Adrenal gland (tissue), 12 donors: Measurements from ENCODE around the gene RBM10. TPM values are rescaled to one million over a fixed set of nuclear protein-coding genes. Genes with fewer than 3 reads are reported as not detected.

Source experiments
- DNase-seq, 7 donors: peaks; one replicate each; pipeline ENCODE4 v3.0.0-alpha.2; 2019 to 2020
- H3K27ac ChIP-seq, 5 donors: fragments of 200-600 bp; sonication (generic) in 4 of 5; 1 replicate in 3 of 5; 2 replicates in 2 of 5; pipeline versions ENCODE4 v1.5.1 to v1.8.0; 2016 to 2020; ENCODE audit warnings: mild to moderate bottlenecking in 1 of 5
- H3K27me3 ChIP-seq: fragments of 200-600 bp; 2 replicates; pipeline ENCODE4 v1.8.0; 2021
- H3K36me3 ChIP-seq, 2 donors: fragments of 200-600 bp; replicated peaks in 1 of 2; 1 replicate in 1 of 2; 2 replicates in 1 of 2; pipeline versions ENCODE4 v1.5.1 to v1.8.0; 2018 to 2022
- H3K4me1 ChIP-seq, 2 donors: fragments of 200-600 bp; replicated peaks in 1 of 2; 1 replicate in 1 of 2; 2 replicates in 1 of 2; pipeline versions ENCODE4 v1.5.1 to v1.8.0; 2018 to 2021
- H3K4me3 ChIP-seq, 4 donors: fragments of 200-600 bp; sonication (generic) in 3 of 4; one replicate each; pipeline ENCODE4 v1.5.1; 2016 to 2018
- H3K9me3 ChIP-seq, 3 donors: fragments of 200-600 bp; sonication (generic) in 1 of 3; replicated peaks in 1 of 3; 1 replicate in 2 of 3; 2 replicates in 1 of 3; pipeline versions ENCODE4 v1.5.1 to v1.8.0; 2016 to 2021
- CTCF ChIP-seq, 6 experiments: fragments of 450-650 bp in 4 of 6; fragments of 200-600 bp in 2 of 6; sonication (generic) in 1 of 6; IDR thresholded peaks; 1 replicate in 5 of 6; 2 replicates in 1 of 6; pipeline versions ENCODE4 v1.5.1 to v1.8.0; 2016 to 2021; ENCODE audit warnings: antibody characterized with exemption in 6 of 6, mild to moderate bottlenecking in 2 of 6, moderate library complexity in 1 of 6
- POLR2A ChIP-seq, 2 donors: fragments of 450-650 bp; IDR thresholded peaks; one replicate each; pipeline ENCODE4 v1.6.1; 2017; ENCODE audit warnings: antibody characterized with exemption in 2 of 2, mild to moderate bottlenecking in 2 of 2, moderate library complexity in 1 of 2
- WGBS, 4 donors: extraction: QIAGEN DNeasy Blood & Tissue Kit in 2 of 4; methylation state at CpG; one replicate each; pipeline versions ENCODE4 v1.1.5 to v1.1.7; 2013 to 2017; 5-methylcytosine and 5-hydroxymethylcytosine counted together
- intact Hi-C, 2 donors: fragments of 100-400 bp; cut with DNase I; formaldehyde crosslinking; loops; one replicate each; pipeline versions ENCODE4 v1.14.1 to v1.15.0; 2022 to 2023
- polyA plus RNA-seq, 3 donors: library from polyadenylated mRNA; stranded (reverse); fragments of 200-250 nt in 2 of 3; fragments of 350-450 nt in 1 of 3; fragmentation: Illumina TruSeq in 1 of 3; extraction: RNeasy Lipid Tissue Mini Kit (QIAGEN cat#74804) in 1 of 3; gene quantifications; one replicate each; pipeline ENCODE4 v1.2.3, GENCODE V29; 2013 to 2014
- small RNA-seq, 2 donors: library from RNA; depleted of rRNA; stranded (forward); fragments of <200 nt; gene quantifications; one replicate each; pipeline ENCODE3, GENCODE V24; 2016
- total RNA-seq, 9 donors: library from RNA; depleted of rRNA in 4 of 9; stranded (reverse); fragments of >200 nt in 4 of 9; fragments of 120-200 nt in 1 of 9; fragmentation: NEBNext Ultra II Directional in 1 of 9; extraction: Animal tissue kit (Norgen Biotek cat#: 25700) in 1 of 9; gene quantifications; one replicate each; pipeline versions ENCODE4 v1.1.0 to v1.2.4, GENCODE V29; 2013 to 2023
- donor health status: healthy with polysubstance abuse.
- donor health status: Bipolar disorder and iron deficiency.
- donor health status: DM: yes; HTN: yes; CAD: no.
- donor health status: DM: no; HTN: no; CAD: no.
- donor health status: DM: no; HTN: no; CAD: no.
- donor health status: DM: yes; HTN: yes; CAD: no.

RBM10 gene
- total and polyA plus RNA-seq, 12 donors, result 27.7 to 75.9 (median 37.5) TPM

- intact Hi-C loops, result no loop called here
- peak overlapping the region in 1 of 4 donors; percentile 70 for H3K4me3 ChIP-seq
Measured at GRCh38 chrX:47234583-47234982, 89.6 kb downstream of the RBM10 start.

GRCh38 chrX:47235691-47236103 lies 90.7 kb downstream of the RBM10 start:
- intact Hi-C loops, result no loop called here
- Histone ChIP-seq H3K36me3 (peaks cover 0 to 2% of the 10 kb centered on the region in 2 donors), H3K4me3 (no peak overlapping the region), H3K9me3 (no peaks in the 10 kb centered on the region), H3K27me3 (peaks cover 7% of the 10 kb centered on the region), H3K27ac (no peak overlapping the region), H3K4me1 (peaks cover 0 to 13% of the 10 kb centered on the region in 2 donors)
- 61 to 88% (median 75%) methylated on average over 3 to 4 of the region's 4 CpGs for WGBS, 4 donors
- no peak for DNase-seq
- no peak for TF ChIP-seq CTCF (IDR thresholded peaks at IDR 0.05)
- no peak for TF ChIP-seq POLR2A (IDR thresholded peaks at IDR 0.05)

More at GRCh38 chrX:47234583-47234982, 89.6 kb downstream of the RBM10 start:
- TF ChIP-seq CTCF (IDR thresholded peaks at IDR 0.05) (no peak), POLR2A (IDR thresholded peaks at IDR 0.05) (no peak)
- peaks cover 7% of the 10 kb centered on the region for H3K27me3 ChIP-seq
- peak overlapping the region in 2 of 5 donors; percentile 89 to 97 for H3K27ac ChIP-seq
- DNase-seq, result no peak
- 51 to 70% (median 61%) methylated on average over 3 of the region's 3 CpGs for WGBS, 4 donors
- H3K4me1 ChIP-seq, result peaks cover 0 to 13% of the 10 kb centered on the region in 2 donors
- H3K36me3 ChIP-seq, result no peaks in the 10 kb centered on the region
- H3K9me3 ChIP-seq, result no peaks in the 10 kb centered on the region

Small RNA genes within 50 kb of the gene (small RNA-seq; reads per million reads assigned to genes)
- gene RNU12-2P, result 0 to 0.08 reads per million in 2 donors

Other genes with a start within 250 kb of the RBM10 start
- gene JADE3, start 232.8 kb upstream of the RBM10 start, total RNA-seq, result 10 to 100 TPM; 15.7 to 39.5 (median 19.2) TPM
- gene JADE3, start 232.8 kb upstream of the RBM10 start, polyA plus RNA-seq, result 10 to 100 TPM in 1 of 3 donors, 1 to 10 TPM in 2; 2.8 to 26.9 (median 5.9) TPM
- 100 to 1,000 TPM; 149 to 362 (median 265) TPM for gene RGN, start 66.8 kb upstream of the RBM10 start, total RNA-seq
- gene RGN, start 66.8 kb upstream of the RBM10 start, polyA plus RNA-seq, result 100 to 1,000 TPM; 188 to 487 (median 273) TPM
- gene NDUFB11, start 519 bp upstream of the RBM10 start, total RNA-seq, result 100 to 1,000 TPM in 8 of 9 donors, 10 to 100 TPM in 1; 77.0 to 169 (median 155) TPM
- gene NDUFB11, start 519 bp upstream of the RBM10 start, polyA plus RNA-seq, result 100 to 1,000 TPM in 1 of 3 donors, 10 to 100 TPM in 2; 49.6 to 110 (median 70.0) TPM
- 100 to 1,000 TPM; 167 to 356 (median 235) TPM for gene UBA1, start 48.6 kb downstream of the RBM10 start, total RNA-seq
- 100 to 1,000 TPM; 160 to 214 (median 202) TPM for gene UBA1, start 48.6 kb downstream of the RBM10 start, polyA plus RNA-seq
- 100 to 1,000 TPM in 8 of 9 donors, 10 to 100 TPM in 1; 50.5 to 187 (median 112) TPM for gene CDK16, start 73.5 kb downstream of the RBM10 start, total RNA-seq
- gene CDK16, start 73.5 kb downstream of the RBM10 start, polyA plus RNA-seq, result 100 to 1,000 TPM in 2 of 3 donors, 10 to 100 TPM in 1; 74.7 to 137 (median 123) TPM
- 10 to 100 TPM; 27.4 to 63.0 (median 52.8) TPM for gene USP11, start 87.8 kb downstream of the RBM10 start, total RNA-seq
- 10 to 100 TPM; 35.5 to 57.8 (median 50.1) TPM for gene USP11, start 87.8 kb downstream of the RBM10 start, polyA plus RNA-seq
- under 1 TPM in 5 of 9 donors, not detected in 4; 0.14 to 0.28 (median 0.26) TPM for gene ZNF157, start 225.4 kb downstream of the RBM10 start, total RNA-seq
- gene ZNF157, start 225.4 kb downstream of the RBM10 start, polyA plus RNA-seq, result under 1 TPM; 0.10 to 0.20 (median 0.16) TPM